Brain microvascular endothelial cell (primary cell): ENCODE measurements around the gene KLHL22.
A peak's percentile ranks its signal among the peaks of the same experiment; 100 is the strongest.

Experiments
- DNase-seq: peaks from one replicate; pipeline ENCODE4 v3.0.0-alpha.2; 2020
- H3K27ac ChIP-seq: fragments of 250-450 bp; sonication (Bioruptor Pico); 2 replicates; pipeline ENCODE4 v1.5.1; 2020; ENCODE audit warnings: mild to moderate bottlenecking, moderate library complexity
- H3K27me3 ChIP-seq: fragments of 250-450 bp; sonication (Bioruptor Pico); replicated peaks from 2 replicates; pipeline ENCODE4 v1.5.1; 2020; ENCODE audit warnings: mild to moderate bottlenecking
- H3K36me3 ChIP-seq: fragments of 250-450 bp; sonication (Bioruptor Pico); replicated peaks from 2 replicates; pipeline ENCODE4 v1.5.1; 2020; ENCODE audit warnings: mild to moderate bottlenecking
- H3K4me3 ChIP-seq: 2 replicates; pipeline ENCODE4 v1.5.1; 2011; ENCODE audit warnings: low read depth, mild to moderate bottlenecking, control low read depth, low read length, moderate library complexity
- CTCF ChIP-seq: IDR thresholded peaks from 2 replicates; pipeline ENCODE4 v1.5.1; 2011; ENCODE audit warnings: low read depth, mild to moderate bottlenecking, moderate library complexity, low read length, control low read depth, inconsistent platforms; ENCODE audit errors: missing control alignments
- in situ Hi-C: cut with HindIII; loops from 2 replicates; pipeline ENCODE4 v1.10.0; 2017; ENCODE audit warnings: low sequenced_read_pairs, low pct_ligation_motif_present

Gene KLHL22

GRCh38 chr22:20400606-20401375 is 94.8 kb downstream of the KLHL22 start:
- in situ Hi-C loops: no loop called here
- Histone ChIP-seq H3K27me3 (no peaks in the 10 kb centered on the region), H3K4me3 (no peak overlapping the region), H3K36me3 (peaks cover 15% of the 10 kb centered on the region), H3K27ac (no peak overlapping the region)
- TF ChIP-seq CTCF: no peak
- DNase-seq: no peak

GRCh38 chr22:20399866-20400605 is 95.6 kb downstream of the KLHL22 start:
- no peak overlapping the region for H3K27ac ChIP-seq
- DNase-seq: no peak
- no peaks in the 10 kb centered on the region for H3K27me3 ChIP-seq
- TF ChIP-seq CTCF: no peak
- in situ Hi-C loops: no loop called here
- H3K4me3 ChIP-seq: no peak overlapping the region
- peaks cover 10% of the 10 kb centered on the region for H3K36me3 ChIP-seq

DNA sequence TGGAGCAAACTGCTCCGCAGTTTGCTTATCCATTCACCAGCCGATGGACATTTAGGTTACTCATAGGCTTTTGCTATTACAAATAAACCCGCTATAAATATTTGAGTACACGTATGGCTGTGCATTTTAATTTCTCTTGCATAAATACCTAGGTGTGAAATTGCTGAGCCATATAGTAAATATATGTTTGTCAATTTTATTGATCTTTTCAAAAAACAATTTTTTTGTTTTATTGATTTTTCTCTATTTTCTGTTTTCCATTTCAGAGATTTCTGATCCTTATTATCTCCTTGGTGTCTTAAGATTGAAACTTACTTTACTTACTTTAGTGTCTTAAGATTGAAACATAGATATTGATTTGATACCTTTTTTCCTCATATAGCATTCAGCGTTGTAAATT is 97.2 kb downstream of the KLHL22 start:
- in situ Hi-C loops: no loop called here
- peaks cover 6% of the 10 kb centered on the region for H3K36me3 ChIP-seq
- no peaks in the 10 kb centered on the region for H3K27me3 ChIP-seq
- H3K4me3 ChIP-seq: no peak overlapping the region
- no peak for DNase-seq
- no peak overlapping the region for H3K27ac ChIP-seq
- no peak for TF ChIP-seq CTCF

GRCh38 chr22:20397498-20397897 is 98.1 kb downstream of the KLHL22 start:
- TF ChIP-seq CTCF: no peak
- DNase-seq: no peak
- in situ Hi-C loops: no loop called here
- Histone ChIP-seq H3K4me3 (no peak overlapping the region), H3K27me3 (no peaks in the 10 kb centered on the region), H3K27ac (no peak overlapping the region), H3K36me3 (peaks cover 5% of the 10 kb centered on the region)

- H3K27ac ChIP-seq: peak overlapping the region; percentile 9
- no peak overlapping the region for H3K4me3 ChIP-seq
- peak; percentile 42 for DNase-seq
- no peak for TF ChIP-seq CTCF
- H3K36me3 ChIP-seq: no peaks in the 10 kb centered on the region
- in situ Hi-C loops: no loop called here
- no peaks in the 10 kb centered on the region for H3K27me3 ChIP-seq
Measured at GRCh38 chr22:20396639-20397038, 99.0 kb downstream of the KLHL22 start.
